GM21423 (cell line): ENCODE measurements around the gene RPA3.

Experiments used
- ATAC-seq: cut with Tn5 transposase; IDR thresholded peaks from one replicate; pipeline ENCODE4 v1.9.1; 2021; ENCODE audit warnings: mild to moderate bottlenecking, moderate library complexity; ENCODE audit not compliant: unreplicated experiment

RPA3 gene

GRCh38 chr7:7736671-7737070 lies 18.3 kb upstream of the RPA3 start:
- no peak for ATAC-seq

- ATAC-seq, result no peak
Measured at GRCh38 chr7:7732621-7733281, 14.3 kb upstream of the RPA3 start.

- ATAC-seq, result no peak
Measured at GRCh38 chr7:7731732-7732131, 13.3 kb upstream of the RPA3 start.

GRCh38 chr7:7720750-7721621 lies 2.6 kb upstream of the RPA3 start:
- no peak for ATAC-seq

- ATAC-seq, result no peak
Measured at GRCh38 chr7:7720193-7720592, 1.8 kb upstream of the RPA3 start.

- peak; percentile 87 for ATAC-seq
Measured at GRCh38 chr7:7719236-7719635, 829 bp upstream of the RPA3 start.

GRCh38 chr7:7713730-7714129 lies 4.7 kb downstream of the RPA3 start:
- ATAC-seq, result no peak

GRCh38 chr7:7710469-7710868 lies 7.9 kb downstream of the RPA3 start:
- ATAC-seq, result no peak

- ATAC-seq, result no peak
Measured at GRCh38 chr7:7709291-7709690, 9.1 kb downstream of the RPA3 start.

GRCh38 chr7:7707806-7708205 lies 10.6 kb downstream of the RPA3 start:
- no peak for ATAC-seq

GRCh38 chr7:7707246-7707645 lies 11.2 kb downstream of the RPA3 start:
- no peak for ATAC-seq

- ATAC-seq, result no peak
Measured at GRCh38 chr7:7706556-7707172, 11.7 kb downstream of the RPA3 start.

GRCh38 chr7:7706101-7706511 lies 12.3 kb downstream of the RPA3 start:
- ATAC-seq, result no peak

- ATAC-seq, result no peak
Measured at GRCh38 chr7:7705318-7705717, 13.1 kb downstream of the RPA3 start.

GRCh38 chr7:7704867-7705266 lies 13.5 kb downstream of the RPA3 start:
- ATAC-seq, result no peak

- ATAC-seq, result no peak
Measured at GRCh38 chr7:7703427-7703826, 15.0 kb downstream of the RPA3 start.

- no peak for ATAC-seq
Measured at GRCh38 chr7:7702826-7703225, 15.6 kb downstream of the RPA3 start.

GRCh38 chr7:7701527-7701926 lies 16.9 kb downstream of the RPA3 start:
- no peak for ATAC-seq

- ATAC-seq, result no peak
Measured at GRCh38 chr7:7699970-7700369, 18.4 kb downstream of the RPA3 start.

GRCh38 chr7:7699380-7699779 lies 19.0 kb downstream of the RPA3 start:
- no peak for ATAC-seq

- ATAC-seq, result no peak
Measured at GRCh38 chr7:7698930-7699329, 19.5 kb downstream of the RPA3 start.
